C4-2B (cell line): Measurements from ENCODE around the gene DOCK9.

Source experiments
- CTCF ChIP-seq: fragments of 450-650 bp; conservative IDR thresholded peaks from 2 replicates; pipeline ENCODE4 v1.5.1; 2017; ENCODE audit warnings: mild to moderate bottlenecking
- ZFX ChIP-seq: fragments of 450-650 bp; IDR thresholded peaks from 2 replicates; pipeline ENCODE4 v1.6.1; 2017

GRCh38 chr13:98885600-98885999, 92.3 kb downstream of the DOCK9 start:
- TF ChIP-seq CTCF, result no peak
- TF ChIP-seq ZFX, result no peak
